Psoas muscle (tissue), 8 donors: Measurements from ENCODE around the gene TMEM151A. TPM values are rescaled to one million over a fixed set of nuclear protein-coding genes. Genes with fewer than 3 reads are reported as not detected.

Source experiments
- ATAC-seq, 4 donors: fragments of 200-7000 bp; cut with Tn5 transposase; one replicate each; pipeline ENCODE4 v1.9.1; 2020; ENCODE audit warnings: moderate library complexity in 3 of 4, mild to moderate bottlenecking in 2 of 4
- DNase-seq, 2 donors: peaks; one replicate each; pipeline ENCODE4 v3.0.0-alpha.2; 2020
- H3K27ac ChIP-seq: fragments of 200-600 bp; one replicate; pipeline ENCODE4 v1.8.0; 2022
- H3K27me3 ChIP-seq, 3 donors: fragments of 200-600 bp in 1 of 3; one replicate each; pipeline versions ENCODE4 v1.6.1 to v1.8.0; 2013 to 2022; ENCODE audit warnings: low read length in 2 of 3, mild to moderate bottlenecking in 2 of 3, moderate library complexity in 1 of 3; ENCODE audit not compliant: insufficient read depth in 3 of 3
- H3K36me3 ChIP-seq, 2 donors: fragments of 200-600 bp in 1 of 2; one replicate each; pipeline versions ENCODE4 v1.6.1 to v1.8.0; 2013 to 2022; ENCODE audit warnings: low read depth in 1 of 2, mild to moderate bottlenecking in 1 of 2, moderate library complexity in 1 of 2; ENCODE audit not compliant: insufficient read depth in 1 of 2
- H3K4me1 ChIP-seq: fragments of 200-600 bp; one replicate; pipeline ENCODE4 v1.8.0; 2022
- H3K4me3 ChIP-seq: fragments of 200-600 bp; one replicate; pipeline ENCODE4 v1.8.0; 2022; ENCODE audit warnings: mild to moderate bottlenecking
- H3K9me3 ChIP-seq: fragments of 200-600 bp; one replicate; pipeline ENCODE4 v1.8.0; 2022
- CTCF ChIP-seq: fragments of 200-600 bp; IDR thresholded peaks from one replicate; pipeline ENCODE4 v1.8.0; 2022; ENCODE audit warnings: antibody characterized with exemption
- WGBS, 3 donors: extraction: QIAGEN DNeasy Blood & Tissue Kit; methylation state at CpG; one replicate each; pipeline versions ENCODE4 v1.1.6 to v1.1.7; 2013; 5-methylcytosine and 5-hydroxymethylcytosine counted together
- intact Hi-C, 2 donors: fragments of 100-400 bp; cut with DNase I; formaldehyde crosslinking; loops; one replicate each; pipeline versions ENCODE4 v1.11.0 to v1.14.2; 2022
- long read RNA-seq, 2 donors: library from polyadenylated mRNA; unstranded; transcript quantifications; one replicate each; pipeline ENCODE4 v2.0.0, GENCODE V29; 2021
- polyA plus RNA-seq, 3 donors: library from polyadenylated mRNA; stranded (reverse); fragments of 200-250 nt; gene quantifications; one replicate each; pipeline ENCODE4 v1.2.3, GENCODE V29; 2013
- total RNA-seq, 4 donors: library from RNA; stranded (reverse); fragmentation: NEBNext Ultra II Directional in 2 of 4; extraction: Animal tissue kit (Norgen Biotek cat#: 25700) in 2 of 4; gene quantifications; one replicate each; pipeline versions ENCODE4 v1.2.1 to v1.2.4, GENCODE V29; 2021 to 2023
- donor health status: healthy with polysubstance abuse.
- donor health status: DM: no; HTN: no; CAD: no; lungs with moderate emphysema.
- donor health status: Bipolar disorder and iron deficiency.
- donor health status: healthy.
- donor health status: DM: yes; HTN: yes; CAD: no.
- donor health status: DM: no; HTN: no; CAD: no.
- donor health status: DM: no; HTN: no; CAD: no.
- donor health status: DM: yes; HTN: yes; CAD: no.

Gene TMEM151A
- total RNA-seq = not detected
- under 1 TPM in 2 of 3 donors, not detected in 1; 0.04 to 0.05 TPM for polyA plus RNA-seq
- long read RNA-seq, donor 1 = 0 reads
- long read RNA-seq, donor 2 = 0 reads

- ATAC-seq (no peak), DNase-seq (no peak)
- H3K9me3 ChIP-seq = no peaks in the 10 kb centered on the region
- no peak within 1 kb of the TSS for H3K27ac ChIP-seq
- peak within 1 kb of the TSS; percentile 65 for H3K4me3 ChIP-seq
- H3K36me3 ChIP-seq = peaks cover 0 to 1% of the 10 kb centered on the region in 2 donors
- intact Hi-C loops = no loop called here
- H3K4me1 ChIP-seq = peaks cover 16% of the 10 kb centered on the region
- 2 to 3% (median 2%) methylated on average over 39 to 93 of the region's 95 CpGs for WGBS, 3 donors
- no peak for TF ChIP-seq CTCF
- peaks cover 0 to 40% (median 14%) of the 10 kb centered on the region in 3 donors for H3K27me3 ChIP-seq
Observed at GRCh38 chr11:66291706-66292542, at the start of gene TMEM151A. Gene TMEM151A, plus strand, starts transcription at chr11:66291894. Its CDS starts 120 bp downstream, at chr11:66292014.

GRCh38 chr11:66242095-66242765, 49.5 kb upstream of the TMEM151A start:
- no peak for TF ChIP-seq CTCF
- Histone ChIP-seq H3K9me3 (no peaks in the 10 kb centered on the region), H3K4me3 (no peak overlapping the region), H3K27me3 (no peaks in the 10 kb centered on the region), H3K36me3 (peaks cover 0 to 39% of the 10 kb centered on the region in 2 donors), H3K27ac (no peak overlapping the region), H3K4me1 (peaks cover 13% of the 10 kb centered on the region)
- 66 to 71% (median 70%) methylated on average over 12 to 14 of the region's 14 CpGs for WGBS, 3 donors
- ATAC-seq (no peak), DNase-seq (no peak)
- intact Hi-C loops = no loop called here

- H3K9me3 ChIP-seq = no peaks in the 10 kb centered on the region
- intact Hi-C loops = no loop called here
- DNase-seq (no peak), ATAC-seq (no peak)
- 80 to 83% (median 80%) methylated on average over 13 of the region's 13 CpGs for WGBS, 3 donors
- H3K4me1 ChIP-seq = peaks cover 13% of the 10 kb centered on the region
- no peak overlapping the region for H3K27ac ChIP-seq
- H3K4me3 ChIP-seq = no peak overlapping the region
- TF ChIP-seq CTCF = no peak
- peaks cover 0 to 22% of the 10 kb centered on the region in 2 donors for H3K36me3 ChIP-seq
- H3K27me3 ChIP-seq = no peaks in the 10 kb centered on the region
Observed at GRCh38 chr11:66243782-66244535, 47.7 kb upstream of the TMEM151A start.

GRCh38 chr11:66247295-66247694, 44.4 kb upstream of the TMEM151A start:
- 87 to 93% (median 90%) methylated on average over 4 of the region's 4 CpGs for WGBS, 3 donors
- intact Hi-C loops = no loop called here
- H3K9me3 ChIP-seq = no peaks in the 10 kb centered on the region
- H3K27me3 ChIP-seq = no peaks in the 10 kb centered on the region
- no peak overlapping the region for H3K4me3 ChIP-seq
- H3K36me3 ChIP-seq = peaks cover 0 to 7% of the 10 kb centered on the region in 2 donors
- TF ChIP-seq CTCF = no peak
- H3K27ac ChIP-seq = no peak overlapping the region
- H3K4me1 ChIP-seq = no peaks in the 10 kb centered on the region
- no peak for DNase-seq
- no peak for ATAC-seq
